Kasumi-1 (cell line): ENCODE results near the gene RPL31.
"Not testable (repeated sequence)": the region's sequence is repeated elsewhere in the genome, so short reads cannot be mapped to it uniquely, and the experiment has no call there.

ENCODE experiments used
- DNase-seq, 2 experiments: peaks; one replicate each; lab custom pipeline; 2025; lab: John Stamatoyannopoulos, UW

The RPL31 gene

GRCh38 chr2:101027852-101028251 is 25.8 kb downstream of the RPL31 start:
- DNase-seq, result no peak

- DNase-seq, result no peak
These were observed 28.9 kb downstream of the RPL31 start for GRCh38 chr2:101030866-101031554.

GRCh38 chr2:101032084-101032776 is 30.1 kb downstream of the RPL31 start:
- no peak for DNase-seq

- DNase-seq, result peak; percentile 46 to 70
These were observed 34.5 kb downstream of the RPL31 start for GRCh38 chr2:101036562-101036961.

GRCh38 chr2:101037161-101037755 is 35.2 kb downstream of the RPL31 start:
- DNase-seq, result no peak

- peak; percentile 46 to 61 for DNase-seq
These were observed 36.6 kb downstream of the RPL31 start for GRCh38 chr2:101038455-101039255.

GRCh38 chr2:101040072-101040471 is 38.0 kb downstream of the RPL31 start:
- DNase-seq, result no peak

GRCh38 chr2:101040761-101041160 is 38.7 kb downstream of the RPL31 start:
- DNase-seq, result no peak

GRCh38 chr2:101041413-101041812 is 39.3 kb downstream of the RPL31 start:
- DNase-seq, result peak in 1 of 2 experiments; percentile 7

GRCh38 chr2:101045330-101045729 is 43.2 kb downstream of the RPL31 start:
- no peak for DNase-seq

- no peak for DNase-seq
These were observed 45.1 kb downstream of the RPL31 start for GRCh38 chr2:101047075-101047766.

- DNase-seq, result no peak
These were observed 45.7 kb downstream of the RPL31 start for GRCh38 chr2:101047774-101048173.

- no peak for DNase-seq
These were observed 46.7 kb downstream of the RPL31 start for GRCh38 chr2:101048756-101049155.

- DNase-seq, result not testable (repeated sequence)
These were observed 48.8 kb downstream of the RPL31 start for GRCh38 chr2:101050886-101051285.

- no peak for DNase-seq
These were observed 50.1 kb downstream of the RPL31 start for GRCh38 chr2:101052147-101052546.

GRCh38 chr2:101053117-101053516 is 51.0 kb downstream of the RPL31 start:
- no peak for DNase-seq
